Stimulated activated naive B cell treated with anti-CD40 and anti-IgM and Interleukin-4, amounts not matched to agents 10 μg/mL and 1 μg/mL and 100 μg/mL, for 72 hours (primary cell): ENCODE data around the gene CENPK.
"Not testable (repeated sequence)": the region's sequence is repeated elsewhere in the genome, so short reads cannot be mapped to it uniquely, and the experiment has no call there.

Experiments
- ATAC-seq, 2 donors: fragments of 150-1000 bp; cut with Tn5 transposase; replicated peaks; 2 replicates each; pipeline ENCODE4 v1.10.0; 2021; ENCODE audit warnings: moderate library complexity in 1 of 2
- DNase-seq: peaks from one replicate; pipeline ENCODE4 v3.0.0; 2021
- H3K27ac Mint-ChIP-seq: one replicate; pipeline ENCODE4 v1.8.0; 2022; ENCODE audit warnings: mild to moderate bottlenecking, mixed read lengths
- H3K27me3 Mint-ChIP-seq, 2 donors: one replicate each; pipeline ENCODE4 v1.8.0; 2022; ENCODE audit warnings: mixed read lengths in 2 of 2
- H3K36me3 Mint-ChIP-seq, 2 donors: one replicate each; pipeline ENCODE4 v1.8.0; 2022; ENCODE audit warnings: mixed read lengths in 2 of 2, mild to moderate bottlenecking in 1 of 2
- H3K4me1 Mint-ChIP-seq, 2 donors: one replicate each; pipeline ENCODE4 v1.8.0; 2022; ENCODE audit warnings: mixed read lengths in 2 of 2, mild to moderate bottlenecking in 1 of 2
- H3K4me3 Mint-ChIP-seq, 2 donors: one replicate each; pipeline ENCODE4 v1.8.0; 2022; ENCODE audit warnings: mild to moderate bottlenecking in 2 of 2, mixed read lengths in 2 of 2, moderate library complexity in 1 of 2
- H3K9me3 Mint-ChIP-seq, 2 donors: one replicate each; pipeline ENCODE4 v1.8.0; 2022; ENCODE audit warnings: mixed read lengths in 2 of 2, mild to moderate bottlenecking in 1 of 2

CENPK gene

GRCh38 chr5:65546141-65546540 lies 16.8 kb downstream of the CENPK start:
- DNase-seq, result no peak
- no peak overlapping the region for H3K27ac Mint-ChIP-seq
- no peaks in the 10 kb centered on the region for H3K9me3 Mint-ChIP-seq
- H3K4me3 Mint-ChIP-seq, result no peak overlapping the region
- H3K4me1 Mint-ChIP-seq, result no peaks in the 10 kb centered on the region
- peaks cover 25 to 44% of the 10 kb centered on the region in 2 donors for H3K36me3 Mint-ChIP-seq
- H3K27me3 Mint-ChIP-seq, result no peaks in the 10 kb centered on the region
- ATAC-seq, result no peak

DNA sequence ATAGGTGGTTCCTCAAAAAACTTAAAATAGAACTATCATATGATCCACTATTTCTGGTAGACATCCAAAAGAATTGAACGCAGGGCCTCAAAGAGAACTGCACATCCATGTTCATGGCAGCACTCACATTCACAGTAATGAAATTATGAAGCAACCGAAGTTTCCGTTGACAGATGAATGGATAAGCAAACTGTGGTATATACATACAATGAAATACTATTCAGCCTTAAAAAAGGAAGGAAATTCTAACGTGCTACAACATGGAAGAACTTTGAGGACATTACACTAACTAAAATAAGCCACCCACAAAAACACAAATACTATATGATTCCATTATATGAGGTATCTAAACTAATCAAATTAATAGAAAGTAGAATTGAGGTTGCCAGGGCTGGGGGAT lies 18.5 kb downstream of the CENPK start:
- no peak overlapping the region for H3K27ac Mint-ChIP-seq
- no peaks in the 10 kb centered on the region for H3K27me3 Mint-ChIP-seq
- no peaks in the 10 kb centered on the region for H3K9me3 Mint-ChIP-seq
- H3K36me3 Mint-ChIP-seq, result peaks cover 26 to 47% of the 10 kb centered on the region in 2 donors
- no peak overlapping the region for H3K4me3 Mint-ChIP-seq
- no peak for ATAC-seq
- no peak for DNase-seq
- H3K4me1 Mint-ChIP-seq, result no peaks in the 10 kb centered on the region

- no peak for ATAC-seq
- Mint-ChIP-seq H3K9me3 (no peaks in the 10 kb centered on the region), H3K36me3 (peaks cover 18 to 41% of the 10 kb centered on the region in 2 donors), H3K27ac (no peak overlapping the region), H3K4me1 (no peaks in the 10 kb centered on the region), H3K27me3 (no peaks in the 10 kb centered on the region), H3K4me3 (no peak overlapping the region)
- no peak for DNase-seq
These were observed 23.1 kb downstream of the CENPK start for GRCh38 chr5:65539827-65540226.

GRCh38 chr5:65535529-65535987 lies 27.4 kb downstream of the CENPK start:
- H3K4me1 Mint-ChIP-seq, result no peaks in the 10 kb centered on the region
- H3K27ac Mint-ChIP-seq, result no peak overlapping the region
- no peak for ATAC-seq
- H3K9me3 Mint-ChIP-seq, result no peaks in the 10 kb centered on the region
- no peaks in the 10 kb centered on the region for H3K27me3 Mint-ChIP-seq
- no peak overlapping the region for H3K4me3 Mint-ChIP-seq
- DNase-seq, result no peak
- H3K36me3 Mint-ChIP-seq, result peaks cover 6 to 13% of the 10 kb centered on the region in 2 donors

- Mint-ChIP-seq H3K4me1 (no peaks in the 10 kb centered on the region), H3K4me3 (no peak overlapping the region), H3K27me3 (no peaks in the 10 kb centered on the region), H3K9me3 (no peaks in the 10 kb centered on the region), H3K27ac (no peak overlapping the region), H3K36me3 (peaks cover 11% of the 10 kb centered on the region in 2 donors)
- DNase-seq (no peak), ATAC-seq (no peak)
These were observed 32.1 kb downstream of the CENPK start for GRCh38 chr5:65530904-65531303.

DNA sequence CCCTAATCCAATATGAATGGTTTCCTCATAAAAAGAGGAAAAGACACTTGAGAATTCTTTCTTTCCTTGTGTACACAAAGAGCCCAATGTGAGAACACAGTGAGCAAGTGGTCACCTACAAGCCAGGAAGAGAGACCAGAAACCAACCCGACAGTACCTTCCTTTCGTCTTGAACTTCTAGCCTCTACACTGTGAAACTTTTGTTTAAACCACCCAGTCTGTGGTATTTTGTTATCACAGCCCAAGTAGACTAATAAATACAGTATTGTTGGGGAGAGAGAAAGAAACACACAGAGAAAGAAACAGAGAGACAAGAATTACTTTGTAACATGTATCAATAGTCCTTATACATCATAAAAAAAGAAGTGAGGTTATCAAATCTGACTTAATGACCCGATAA lies 37.2 kb downstream of the CENPK start:
- Mint-ChIP-seq H3K27me3 (no peaks in the 10 kb centered on the region), H3K36me3 (peaks cover 15 to 17% of the 10 kb centered on the region in 2 donors), H3K4me1 (no peaks in the 10 kb centered on the region), H3K4me3 (no peak overlapping the region), H3K9me3 (no peaks in the 10 kb centered on the region), H3K27ac (no peak overlapping the region)
- DNase-seq (no peak), ATAC-seq (no peak)

DNA sequence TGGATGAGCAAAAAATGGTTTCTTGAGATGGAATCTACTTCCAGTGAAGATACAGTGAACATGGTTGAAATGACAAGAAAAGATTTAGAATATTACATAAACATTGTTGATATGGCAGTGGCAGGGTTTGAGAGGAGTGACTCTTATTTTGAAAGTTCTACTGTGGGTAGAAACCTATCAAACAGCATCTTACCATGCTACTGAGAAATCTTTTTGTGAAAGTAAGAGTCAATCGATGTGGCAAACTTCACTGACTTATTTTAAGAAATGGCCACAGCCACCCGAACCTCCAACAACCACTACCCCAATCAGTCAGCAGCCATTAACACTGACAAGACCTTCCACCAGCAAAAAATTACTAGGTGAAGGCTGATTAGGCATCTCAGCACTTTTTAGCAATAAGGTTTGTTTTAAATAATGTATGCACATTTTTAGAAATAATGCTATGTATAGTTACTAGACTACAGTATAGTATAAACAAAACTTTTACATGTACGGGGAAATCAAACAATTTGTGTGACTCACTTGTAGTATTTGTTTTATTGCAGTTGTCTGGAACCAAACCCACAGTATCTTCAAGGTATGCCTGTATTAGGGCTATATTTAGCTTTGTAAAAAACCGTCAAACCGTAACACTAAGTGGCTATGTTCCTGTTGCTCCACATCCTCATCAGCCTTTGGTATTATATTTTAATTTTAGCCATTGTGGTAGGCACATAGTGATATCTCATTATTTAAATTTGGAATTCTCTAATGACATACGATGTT lies 50.6 kb downstream of the CENPK start:
- ATAC-seq (no peak), DNase-seq (no peak)
- H3K36me3 Mint-ChIP-seq, result no peaks in the 10 kb centered on the region
- H3K27ac Mint-ChIP-seq, result no peak overlapping the region
- H3K4me3 Mint-ChIP-seq, result no peak overlapping the region
- no peaks in the 10 kb centered on the region for H3K27me3 Mint-ChIP-seq
- no peaks in the 10 kb centered on the region for H3K4me1 Mint-ChIP-seq
- no peaks in the 10 kb centered on the region for H3K9me3 Mint-ChIP-seq

DNA sequence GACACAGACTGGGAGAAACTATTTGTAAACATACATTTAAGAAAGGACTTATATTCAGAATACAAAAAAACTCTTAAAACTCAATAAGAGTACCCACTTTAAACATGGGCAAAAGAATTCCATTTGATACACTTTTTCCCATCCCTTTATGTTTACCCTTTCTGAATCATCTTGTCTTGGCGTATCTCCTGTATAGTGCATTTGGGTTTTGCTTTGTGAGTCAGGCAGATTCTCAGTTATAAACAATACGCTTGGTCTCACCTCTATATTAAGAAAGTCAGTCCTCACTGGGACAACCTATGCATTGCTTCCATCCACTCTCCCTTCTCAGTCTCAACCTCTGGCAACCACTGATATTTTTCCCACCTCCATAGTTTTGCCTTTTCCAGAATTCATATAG lies 54.0 kb downstream of the CENPK start:
- Mint-ChIP-seq H3K27ac (no peak overlapping the region), H3K27me3 (no peaks in the 10 kb centered on the region), H3K36me3 (no peaks in the 10 kb centered on the region), H3K9me3 (no peaks in the 10 kb centered on the region), H3K4me1 (no peaks in the 10 kb centered on the region), H3K4me3 (no peak overlapping the region)
- DNase-seq, result no peak
- no peak for ATAC-seq

DNA sequence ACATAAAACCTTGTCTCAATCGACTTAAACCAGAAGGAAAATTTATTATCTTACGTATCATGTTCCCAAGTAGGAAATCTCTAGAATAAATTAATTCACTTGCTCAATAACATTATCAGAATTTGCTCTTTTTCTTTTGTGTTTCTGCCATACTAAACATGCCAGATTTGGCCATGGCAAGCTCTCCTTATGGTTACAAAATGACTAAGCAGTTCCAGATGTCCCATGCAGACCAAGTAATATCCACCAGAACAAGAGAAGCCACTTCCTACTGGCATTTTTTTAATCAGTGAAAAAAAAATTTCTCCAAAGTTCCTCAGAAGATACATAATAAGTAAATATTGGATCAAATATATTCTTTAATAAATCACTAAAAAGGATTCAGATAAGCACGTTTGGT lies 56.0 kb downstream of the CENPK start:
- Mint-ChIP-seq H3K27ac (no peak overlapping the region), H3K9me3 (no peaks in the 10 kb centered on the region), H3K27me3 (no peaks in the 10 kb centered on the region), H3K36me3 (no peaks in the 10 kb centered on the region), H3K4me1 (no peaks in the 10 kb centered on the region), H3K4me3 (no peak overlapping the region)
- no peak for ATAC-seq
- DNase-seq, result no peak

GRCh38 chr5:65489119-65489518 lies 73.8 kb downstream of the CENPK start:
- H3K9me3 Mint-ChIP-seq, result no peaks in the 10 kb centered on the region
- no peak overlapping the region for H3K27ac Mint-ChIP-seq
- H3K27me3 Mint-ChIP-seq, result no peaks in the 10 kb centered on the region
- H3K4me3 Mint-ChIP-seq, result no peak overlapping the region
- H3K4me1 Mint-ChIP-seq, result no peaks in the 10 kb centered on the region
- no peaks in the 10 kb centered on the region for H3K36me3 Mint-ChIP-seq
- ATAC-seq (no peak), DNase-seq (no peak)

GRCh38 chr5:65488038-65488687 lies 74.8 kb downstream of the CENPK start:
- H3K27ac Mint-ChIP-seq, ATAC-seq, H3K27me3 Mint-ChIP-seq, H3K4me1 Mint-ChIP-seq, H3K9me3 Mint-ChIP-seq, DNase-seq, H3K36me3 Mint-ChIP-seq, H3K4me3 Mint-ChIP-seq: not testable (repeated sequence)

DNA sequence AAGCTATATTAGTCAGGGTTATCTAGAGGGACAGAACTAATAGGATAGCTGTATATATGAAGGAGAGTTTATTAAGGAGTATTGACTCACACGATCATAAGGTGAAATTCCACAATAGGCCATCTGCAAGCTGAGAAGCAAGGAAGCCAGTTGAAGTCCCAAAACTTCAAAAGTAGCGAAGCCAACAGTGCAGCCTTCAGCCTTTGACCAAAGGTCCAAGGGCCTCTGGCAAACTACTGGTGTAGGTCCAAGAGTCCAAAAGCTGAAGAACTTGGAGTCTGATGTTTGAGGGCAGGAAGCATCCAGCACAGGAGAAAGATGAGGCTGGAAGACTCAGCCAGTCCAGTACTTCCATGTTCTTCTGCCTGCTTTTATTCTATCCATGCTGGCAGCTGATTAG lies 76.2 kb downstream of the CENPK start:
- not testable (repeated sequence) for H3K4me1 Mint-ChIP-seq, ATAC-seq, H3K36me3 Mint-ChIP-seq, H3K4me3 Mint-ChIP-seq, DNase-seq, H3K27me3 Mint-ChIP-seq, H3K27ac Mint-ChIP-seq, H3K9me3 Mint-ChIP-seq

DNA sequence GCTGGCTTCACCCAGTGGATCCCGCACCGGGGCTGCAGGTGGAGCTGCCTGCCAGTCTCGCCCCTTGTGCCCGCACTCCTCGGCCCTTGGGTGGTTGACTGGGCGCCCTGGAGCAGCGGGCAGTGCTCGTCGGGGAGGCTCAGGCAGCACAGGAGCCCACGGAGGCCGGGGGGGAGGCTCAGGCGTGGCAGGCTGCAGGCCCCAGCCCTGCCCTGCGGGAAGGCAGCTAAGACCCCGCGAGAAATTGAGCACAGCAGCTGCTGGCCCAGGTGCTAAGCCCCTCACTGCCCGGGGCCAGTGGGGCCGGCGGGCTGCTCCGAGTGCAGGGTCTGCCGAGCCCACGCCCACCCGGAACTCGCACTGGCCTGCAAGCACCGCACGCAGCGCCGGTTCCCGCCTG lies 77.6 kb downstream of the CENPK start:
- Mint-ChIP-seq H3K27me3 (no peaks in the 10 kb centered on the region), H3K27ac (no peak overlapping the region), H3K4me1 (peaks cover 3 to 9% of the 10 kb centered on the region in 2 donors), H3K9me3 (no peaks in the 10 kb centered on the region), H3K36me3 (no peaks in the 10 kb centered on the region), H3K4me3 (no peak overlapping the region)
- DNase-seq (no peak), ATAC-seq (no peak)

GRCh38 chr5:65483546-65484346 lies 79.2 kb downstream of the CENPK start:
- no peak overlapping the region for H3K4me3 Mint-ChIP-seq
- peaks cover 3 to 9% of the 10 kb centered on the region in 2 donors for H3K4me1 Mint-ChIP-seq
- DNase-seq, result no peak
- H3K27me3 Mint-ChIP-seq, result no peaks in the 10 kb centered on the region
- no peaks in the 10 kb centered on the region for H3K9me3 Mint-ChIP-seq
- H3K36me3 Mint-ChIP-seq, result no peaks in the 10 kb centered on the region
- peak; percentile 46 to 58 for ATAC-seq
- H3K27ac Mint-ChIP-seq, result peak overlapping the region; percentile 75
